ENCODE results near the gene CNPPD1. TPM values are rescaled to one million over a fixed set of nuclear protein-coding genes. Genes with fewer than 3 reads are reported as not detected.

Gene CNPPD1
- total and polyA plus RNA-seq, 8 donors: 12.8 to 48.2 (median 35.2) TPM

DNA sequence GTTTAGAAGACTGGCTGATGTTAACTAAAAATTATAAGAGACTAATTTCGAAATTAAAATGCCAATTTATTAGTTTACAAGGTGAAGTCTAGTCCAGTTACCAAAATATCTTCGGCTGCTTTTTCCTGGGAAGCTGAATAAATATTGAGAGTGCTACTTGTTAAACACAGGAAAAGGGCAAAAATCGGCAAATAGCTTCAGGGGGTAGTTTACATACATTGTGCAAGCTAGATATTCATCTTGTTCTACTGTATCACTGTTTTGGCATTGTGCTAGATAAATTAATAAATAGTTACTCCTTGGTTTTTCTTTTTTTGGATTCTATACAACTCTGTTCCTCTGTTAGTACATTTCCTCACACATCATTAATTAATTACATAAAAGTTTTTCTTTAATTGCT is 45.4 kb downstream of the CNPPD1 start:
- Histone ChIP-seq H3K4me3 (no peak overlapping the region), H3K27me3 (no peaks in the 10 kb centered on the region), H3K4me1 (peaks cover 6 to 24% (median 20%) of the 10 kb centered on the region in 4 donors), H3K36me3 (peaks cover 0 to 7% (median 1%) of the 10 kb centered on the region in 4 donors), H3K27ac (no peak overlapping the region), H3K9me3 (no peaks in the 10 kb centered on the region)
- intact Hi-C loops (cut with DNase I; ENCODE audit: low total_unique reads): no loop called here
- DNase-seq: no peak
- 35 to 56% (median 53%) methylated on average over 3 of the region's 3 CpGs for WGBS, 5 donors
- TF ChIP-seq EP300 (IDR thresholded peaks at IDR 0.05) (no peak), CTCF (IDR thresholded peaks at IDR 0.05) (no peak), POLR2A (IDR thresholded peaks at IDR 0.05) (no peak), POLR2AphosphoS5 (IDR thresholded peaks at IDR 0.05) (no peak)

DNA sequence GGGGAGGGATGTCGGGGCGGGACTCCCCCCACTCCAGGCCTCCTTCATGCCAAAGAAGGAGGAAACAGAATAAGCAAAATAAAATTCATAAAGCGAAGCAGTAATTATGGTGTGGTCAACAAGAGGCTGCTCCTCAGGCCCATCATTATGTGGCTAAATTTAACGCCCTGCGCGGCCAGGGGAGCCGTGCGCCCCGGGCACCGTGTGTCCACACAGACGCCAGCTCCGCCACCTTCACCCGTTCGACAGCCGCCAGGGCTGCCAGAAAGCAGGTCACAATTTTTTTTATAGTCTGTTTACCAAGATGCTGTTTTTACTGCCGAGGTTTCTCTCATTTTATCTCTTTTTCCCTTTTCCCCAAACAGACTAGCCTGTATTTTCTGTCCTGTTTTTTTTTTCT is 47.1 kb downstream of the CNPPD1 start:
- TF ChIP-seq EP300 (IDR thresholded peaks at IDR 0.05): no peak
- TF ChIP-seq POLR2A (IDR thresholded peaks at IDR 0.05): no peak
- no peak for TF ChIP-seq POLR2AphosphoS5 (IDR thresholded peaks at IDR 0.05)
- no peak for TF ChIP-seq CTCF (IDR thresholded peaks at IDR 0.05)
- intact Hi-C loops (cut with DNase I; ENCODE audit: low total_unique reads): no loop called here
- Histone ChIP-seq H3K27ac (no peak overlapping the region), H3K9me3 (no peaks in the 10 kb centered on the region), H3K27me3 (no peaks in the 10 kb centered on the region), H3K4me3 (no peak overlapping the region), H3K4me1 (peaks cover 22 to 42% (median 37%) of the 10 kb centered on the region in 4 donors), H3K36me3 (peaks cover 0 to 7% (median 0%) of the 10 kb centered on the region in 4 donors)
- no peak for DNase-seq
- WGBS, 5 donors: 89 to 96% (median 93%) methylated on average over 16 of the region's 16 CpGs

DNA sequence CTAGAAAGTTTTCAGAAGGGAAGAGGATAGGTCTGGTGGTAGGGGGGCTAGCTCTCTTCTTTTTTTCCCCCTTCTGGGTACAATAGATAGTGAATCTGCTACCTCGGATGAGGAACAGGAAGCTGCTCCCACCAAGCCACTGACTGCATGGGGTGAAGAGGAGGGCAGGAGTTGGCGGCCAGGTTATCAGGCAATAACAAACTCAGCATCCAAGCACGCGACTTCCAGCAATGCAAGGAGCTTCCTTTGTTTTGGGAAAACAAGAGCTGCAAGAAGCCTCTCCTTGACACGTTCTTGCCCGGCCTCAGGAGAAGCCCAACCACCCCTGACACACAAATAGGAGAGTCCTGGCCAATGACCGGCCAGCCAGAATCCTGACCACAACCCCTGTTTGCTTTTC is 48.3 kb downstream of the CNPPD1 start:
- TF ChIP-seq EP300 (IDR thresholded peaks at IDR 0.05) (no peak), POLR2AphosphoS5 (IDR thresholded peaks at IDR 0.05) (no peak), POLR2A (IDR thresholded peaks at IDR 0.05) (no peak), CTCF (IDR thresholded peaks at IDR 0.05) (no peak)
- Histone ChIP-seq H3K9me3 (no peaks in the 10 kb centered on the region), H3K36me3 (peaks cover 0 to 7% (median 0%) of the 10 kb centered on the region in 4 donors), H3K27ac (no peak overlapping the region), H3K4me3 (no peak overlapping the region), H3K4me1 (peaks cover 33 to 54% (median 49%) of the 10 kb centered on the region in 4 donors), H3K27me3 (no peaks in the 10 kb centered on the region)
- intact Hi-C loops (cut with DNase I; ENCODE audit: low total_unique reads): no loop called here
- 45 to 71% (median 54%) methylated on average over 7 of the region's 7 CpGs for WGBS, 5 donors
- no peak for DNase-seq

- no peak for DNase-seq
- peaks cover 0 to 7% (median 0%) of the 10 kb centered on the region in 4 donors for H3K36me3 ChIP-seq
- WGBS, 5 donors: 24 to 52% (median 37%) methylated on average over 2 of the region's 2 CpGs
- H3K9me3 ChIP-seq: no peaks in the 10 kb centered on the region
- no peaks in the 10 kb centered on the region for H3K27me3 ChIP-seq
- TF ChIP-seq POLR2AphosphoS5 (IDR thresholded peaks at IDR 0.05) (no peak), EP300 (IDR thresholded peaks at IDR 0.05) (no peak), POLR2A (IDR thresholded peaks at IDR 0.05) (no peak), CTCF (IDR thresholded peaks at IDR 0.05) (no peak)
- intact Hi-C loops (cut with DNase I; ENCODE audit: low total_unique reads): no loop called here
- H3K4me1 ChIP-seq: peaks cover 41 to 65% (median 59%) of the 10 kb centered on the region in 4 donors
- peak overlapping the region; percentile 32 to 84 (median 70) for H3K27ac ChIP-seq
- H3K4me3 ChIP-seq: no peak overlapping the region
Measured at GRCh38 chr2:219127037-219127635, 49.6 kb downstream of the CNPPD1 start.
